Endothelial cell of umbilical vein (primary cell): ENCODE measurements around the gene KRT83.
"Not testable (repeated sequence)": the region's sequence is repeated elsewhere in the genome, so short reads cannot be mapped to it uniquely, and the experiment has no call there.

Experiments used
- CTCF ChIP-seq, 2 donors: IDR thresholded peaks; 1 replicate in 1 of 2; 2 replicates in 1 of 2; pipeline ENCODE4 v1.5.1; 2011; ENCODE audit warnings: low read length in 2 of 2, mild to moderate bottlenecking in 2 of 2, moderate library complexity in 2 of 2, control low read depth in 1 of 2, inconsistent platforms in 1 of 2, low read depth in 1 of 2; ENCODE audit not compliant: insufficient read depth in 1 of 2; ENCODE audit errors: extremely low read depth in 1 of 2
- EZH2 ChIP-seq: IDR thresholded peaks from 2 replicates; pipeline ENCODE4 v1.6.1; 2012; ENCODE audit warnings: borderline replicate concordance, low read depth, mild to moderate bottlenecking, moderate library complexity, low read length, inconsistent platforms; ENCODE audit not compliant: severe bottlenecking

GRCh38 chr12:52301721-52302120 lies 19.5 kb downstream of the KRT83 start:
- TF ChIP-seq CTCF (IDR thresholded peaks at IDR 0.05; ENCODE audit: extremely low read depth in 1 of 2, insufficient read depth in 1 of 2, low read depth in 1 of 2, low read length in 2 of 2); EZH2: not testable (repeated sequence)
